Skin epidermis (tissue), 12 donors: ENCODE measurements around the gene IL17REL.
A peak's percentile ranks its signal among the peaks of the same experiment; 100 is the strongest.
"Not testable (repeated sequence)": the region's sequence is repeated elsewhere in the genome, so short reads cannot be mapped to it uniquely, and the experiment has no call there.

Source experiments
- H3K27ac ChIP-seq, 21 experiments: fragments of 200-600 bp; sonication (generic) in 11 of 21; one replicate each; pipeline ENCODE4 v1.5.0; 2020; ENCODE audit warnings: mild to moderate bottlenecking in 3 of 21, inconsistent platforms in 2 of 21, moderate library complexity in 2 of 21
- H3K4me3 ChIP-seq, 7 experiments: fragments of 200-600 bp; sonication (generic) in 2 of 7; one replicate each; pipeline ENCODE4 v1.5.0; 2020; ENCODE audit warnings: inconsistent platforms in 2 of 7, mild to moderate bottlenecking in 2 of 7, moderate library complexity in 1 of 7

The IL17REL gene

DNA sequence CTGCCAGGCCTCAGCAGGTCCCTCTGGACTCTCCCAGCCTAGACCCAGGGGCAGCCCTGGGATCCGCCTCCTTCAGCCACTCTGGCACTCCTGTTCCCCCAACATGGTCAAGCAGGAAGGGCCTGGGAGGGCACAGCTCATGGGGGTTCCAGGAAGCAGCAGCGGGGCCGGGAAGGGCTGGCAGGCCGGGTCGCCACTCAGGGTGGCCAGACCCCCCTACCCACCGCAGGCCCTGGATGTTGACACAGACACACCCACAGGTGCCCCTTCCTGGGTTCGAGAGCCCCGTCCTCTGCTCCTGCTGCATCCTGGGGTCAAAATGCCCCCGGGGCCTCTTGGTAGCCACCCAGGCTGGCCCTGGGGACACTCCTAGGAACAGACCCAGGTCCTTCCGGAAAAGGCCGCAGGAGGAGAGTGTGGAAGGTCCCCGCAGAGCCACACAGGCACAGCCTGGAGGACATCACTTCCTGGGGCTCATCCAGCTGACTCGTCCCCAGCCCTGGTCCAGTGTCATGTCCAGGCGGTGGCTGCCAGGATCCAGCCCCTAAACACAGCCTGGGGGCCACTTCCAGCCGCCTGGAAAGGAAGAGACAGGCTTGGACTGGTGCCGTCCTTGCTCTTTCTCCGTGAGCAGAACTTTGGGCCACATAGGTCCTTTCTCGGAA lies 58.8 kb downstream of the IL17REL start:
- peak overlapping the region in 16 of 21 experiments; percentile 29 to 92 (median 77) for H3K27ac ChIP-seq
- no peak overlapping the region for H3K4me3 ChIP-seq

DNA sequence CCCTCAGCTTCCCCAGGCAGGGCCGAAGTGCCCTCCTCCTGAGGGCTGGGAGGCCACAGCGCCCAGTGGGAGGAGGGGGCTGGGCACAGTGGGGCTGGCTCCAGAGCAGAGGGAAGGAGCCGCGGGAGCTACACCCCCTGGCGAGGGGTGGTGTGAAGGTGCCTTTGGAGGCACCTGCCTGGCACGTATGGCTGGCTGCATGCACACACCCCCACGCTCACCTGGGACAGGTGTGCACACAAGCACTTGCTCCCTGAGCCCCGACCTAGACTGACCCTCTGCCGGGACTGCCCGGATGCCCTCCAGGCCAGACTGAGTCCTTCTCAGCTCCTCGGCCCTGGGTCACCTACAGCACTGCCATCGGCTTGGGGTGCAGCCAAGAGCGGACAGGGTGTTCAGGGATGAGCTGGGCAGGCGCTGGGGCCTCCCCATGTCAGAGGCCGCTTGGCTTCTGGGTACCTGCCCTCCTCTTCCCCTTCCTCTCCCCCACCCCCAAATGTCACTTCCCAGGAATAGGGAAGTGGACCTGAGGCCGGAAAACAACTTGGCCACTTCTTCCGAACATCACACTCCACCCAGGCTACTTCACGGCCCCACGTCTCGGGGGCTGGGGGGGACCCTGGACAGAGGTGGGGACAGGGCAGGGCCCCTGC lies 59.4 kb downstream of the IL17REL start:
- Histone ChIP-seq H3K27ac (peak overlapping the region in 16 of 21 experiments; percentile 29 to 92 (median 81)), H3K4me3 (no peak overlapping the region)

DNA sequence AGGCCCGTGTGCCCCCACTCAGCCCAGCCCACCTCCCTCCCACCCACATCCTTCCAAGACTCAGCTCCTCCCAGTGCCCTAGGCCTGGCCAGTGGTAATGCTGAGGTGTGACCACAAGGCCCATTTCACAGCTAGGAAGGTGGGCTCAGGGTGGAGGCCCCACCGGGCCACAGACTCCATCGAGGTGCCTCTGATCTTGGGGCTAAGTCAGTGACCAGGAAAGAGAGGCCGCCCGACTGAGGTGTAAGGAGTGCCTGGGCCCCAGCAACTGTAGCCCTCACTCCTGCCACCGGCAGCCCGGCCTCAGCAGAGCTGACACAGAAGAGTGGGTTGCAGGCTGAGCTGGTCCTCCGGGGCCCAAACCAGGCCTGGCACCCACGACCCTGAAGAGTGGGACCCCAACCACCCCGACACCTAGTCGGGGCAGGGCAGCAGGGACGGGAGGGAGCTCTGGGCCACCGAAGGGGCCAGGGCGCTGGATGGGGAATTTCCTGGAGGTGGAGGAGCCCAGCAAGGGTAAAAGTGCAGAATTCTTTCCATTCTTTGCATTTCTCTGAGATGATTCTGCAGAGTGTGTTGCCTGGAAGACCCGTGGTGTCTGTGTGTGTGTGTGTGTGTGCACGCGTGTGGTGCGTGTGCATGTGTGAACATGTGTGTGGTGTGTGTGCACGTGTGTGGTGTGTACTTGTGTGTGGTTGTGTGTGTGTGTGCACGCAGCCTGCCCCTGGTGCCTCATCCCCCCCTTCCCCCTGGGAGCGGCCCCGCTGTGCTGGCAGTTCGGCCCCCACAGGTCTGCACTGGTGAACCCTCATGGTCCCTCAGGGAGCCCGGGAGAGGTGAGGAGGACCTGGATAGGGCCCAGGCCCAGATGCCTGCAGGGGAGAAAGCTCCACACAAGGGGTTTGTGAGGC lies 60.3 kb downstream of the IL17REL start:
- Histone ChIP-seq H3K4me3 (no peak overlapping the region), H3K27ac (peak overlapping the region in 16 of 21 experiments; percentile 2 to 92 (median 81))

DNA sequence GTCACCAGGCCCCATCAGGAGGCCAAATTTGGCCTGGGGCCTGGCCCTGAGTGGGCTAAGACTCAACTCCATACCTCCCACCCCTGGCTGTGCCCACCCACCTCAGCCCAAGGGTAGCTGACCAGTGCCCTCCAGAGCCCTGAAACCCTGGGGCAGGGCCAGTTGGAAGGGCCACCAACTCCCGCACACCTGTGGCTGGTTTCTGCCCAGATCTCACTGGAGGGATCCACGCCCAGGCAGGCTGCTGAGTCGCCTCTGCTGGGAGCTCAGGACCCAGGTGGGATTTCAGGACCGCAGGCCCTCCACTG lies 60.9 kb downstream of the IL17REL start:
- Histone ChIP-seq H3K4me3 (no peak overlapping the region), H3K27ac (peak overlapping the region in 17 of 21 experiments; percentile 2 to 92 (median 80))

DNA sequence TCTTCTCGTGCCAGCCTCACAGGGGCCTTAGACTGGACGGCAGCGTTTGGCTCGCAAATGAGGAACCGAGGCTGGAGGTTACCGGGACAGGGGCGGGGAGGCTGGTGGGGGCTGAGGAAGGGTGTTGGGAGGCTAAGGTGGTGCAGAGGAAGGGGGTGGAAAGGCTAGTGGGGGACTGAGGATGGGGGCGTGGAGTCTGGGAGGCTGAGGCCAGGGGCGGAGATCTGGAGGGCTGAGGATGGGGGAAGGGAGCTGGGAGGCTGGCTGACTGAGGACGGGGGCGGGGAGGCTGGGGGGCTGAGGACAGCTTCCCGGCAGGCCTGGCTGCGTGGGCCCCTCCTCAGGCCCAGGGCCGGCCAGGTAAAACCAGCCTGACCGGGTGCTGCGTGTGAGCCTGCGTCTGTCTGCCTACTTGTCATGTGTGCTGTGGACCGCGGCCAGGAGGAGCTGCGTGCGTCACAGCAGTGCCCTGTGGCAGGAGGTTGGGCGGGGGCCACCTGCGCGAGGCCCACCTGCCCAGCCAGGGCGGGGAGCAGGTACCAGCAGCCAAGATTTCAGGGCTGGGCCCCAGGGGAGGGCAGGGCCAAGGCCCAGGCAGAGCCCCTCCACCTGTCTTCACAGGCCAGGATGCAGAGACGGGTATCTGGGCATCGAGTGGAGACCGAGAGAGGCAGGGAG lies 61.4 kb downstream of the IL17REL start:
- H3K27ac ChIP-seq = peak overlapping the region in 18 of 21 experiments; percentile 29 to 95 (median 81)
- H3K4me3 ChIP-seq = no peak overlapping the region

DNA sequence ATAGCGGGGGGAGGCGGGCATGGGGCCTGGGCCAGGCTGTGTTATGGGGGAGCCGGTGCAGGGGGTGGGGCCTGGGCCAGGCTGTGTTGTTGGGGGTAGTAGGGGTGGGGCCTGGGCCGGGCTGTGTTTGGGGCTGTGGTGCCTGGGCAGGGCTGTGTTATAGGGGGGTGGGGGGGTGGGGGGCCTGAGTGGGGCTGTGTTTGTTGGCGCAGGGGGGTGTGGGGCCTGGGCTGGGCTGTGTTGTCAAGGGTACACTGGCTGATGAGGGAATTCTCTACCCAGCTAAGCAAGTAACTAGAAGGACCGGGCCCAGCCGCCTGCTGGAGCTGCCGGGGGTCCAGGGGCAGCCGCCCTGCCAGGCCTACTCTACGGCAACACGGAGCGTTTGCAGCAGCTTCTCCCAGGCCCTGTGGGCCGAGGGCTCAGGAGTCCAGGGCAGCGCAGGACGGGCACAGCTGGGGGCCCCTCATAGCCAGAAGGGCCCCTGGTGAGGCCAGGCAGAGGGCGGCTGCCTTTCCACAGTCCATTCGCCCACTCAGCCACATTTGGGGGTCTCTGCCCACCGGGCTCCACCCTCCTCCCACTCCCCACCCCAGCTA lies 62.1 kb downstream of the IL17REL start:
- H3K27ac ChIP-seq = peak overlapping the region in 18 of 21 experiments; percentile 20 to 95 (median 81)

DNA sequence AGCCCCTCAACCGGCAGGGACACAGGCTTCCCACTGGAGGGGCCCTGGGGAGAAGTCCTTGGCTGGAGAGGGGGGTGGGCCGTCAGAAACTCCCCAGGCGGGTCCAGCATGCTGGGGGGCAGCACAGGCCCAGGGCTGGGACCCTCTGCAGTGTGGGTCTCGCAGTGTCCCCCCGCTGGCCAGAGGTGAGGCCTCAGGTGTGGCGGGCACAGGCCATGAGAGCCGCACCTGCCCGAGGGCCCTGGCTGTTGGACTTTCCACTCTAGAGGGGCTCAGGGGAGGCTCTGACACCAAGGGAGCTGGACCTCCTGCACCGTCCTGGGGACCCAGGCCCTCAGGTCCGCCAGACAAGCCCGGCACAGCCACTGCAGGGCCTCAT lies 62.7 kb downstream of the IL17REL start:
- Histone ChIP-seq H3K4me3 (no peak overlapping the region), H3K27ac (peak overlapping the region in 11 of 21 experiments; percentile 41 to 95 (median 85))

More for the DNA sequence above, 62.1 kb downstream of the IL17REL start:
- H3K4me3 ChIP-seq = no peak overlapping the region

DNA sequence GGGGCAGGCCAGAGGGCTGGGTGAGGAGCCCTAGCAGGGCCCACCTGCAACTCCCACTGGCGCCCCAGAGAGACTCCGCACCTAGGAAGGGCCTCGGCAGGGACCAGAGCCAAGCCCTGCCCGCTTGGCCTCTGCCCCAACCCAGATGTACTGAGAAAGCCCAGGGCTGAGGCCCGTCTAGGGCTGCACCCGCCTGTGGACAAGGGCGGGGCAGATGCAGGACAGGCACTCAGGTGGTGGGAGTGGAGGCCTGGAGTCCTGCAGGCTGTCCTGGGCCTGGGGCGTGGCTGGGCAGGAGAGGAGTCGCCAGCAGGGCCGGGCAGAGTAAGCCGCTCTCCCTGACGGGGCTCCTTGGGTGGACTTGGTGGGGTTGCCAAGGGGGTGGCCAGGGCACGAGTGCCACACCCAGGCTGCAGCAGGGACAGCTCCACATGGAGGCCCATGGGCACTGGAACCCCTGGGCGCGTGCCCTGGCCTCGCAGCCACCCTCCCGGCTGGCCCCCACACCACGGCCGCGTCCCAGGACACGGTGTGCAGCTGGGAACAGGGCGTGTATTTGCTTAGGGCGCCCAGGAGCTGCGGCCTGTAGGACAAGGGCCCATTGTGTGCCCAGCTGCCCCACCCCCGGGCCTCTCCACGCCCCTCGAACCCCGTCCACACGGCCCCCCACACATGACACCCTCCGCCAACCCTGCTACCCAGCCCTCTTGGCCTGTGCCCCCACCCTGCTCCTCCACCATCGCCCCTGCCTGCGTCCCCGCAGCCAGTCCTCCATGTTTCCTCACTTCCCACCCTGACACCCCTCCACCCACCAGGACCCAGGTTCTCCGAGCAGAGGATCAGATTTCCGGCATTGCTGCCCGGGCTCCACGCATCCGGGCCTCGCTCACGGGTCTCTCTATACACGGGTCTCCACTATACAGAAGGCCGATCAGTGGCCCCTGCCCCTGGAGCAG lies 63.3 kb downstream of the IL17REL start:
- Histone ChIP-seq H3K27ac (peak overlapping the region in 17 of 21 experiments; percentile 35 to 95 (median 82)), H3K4me3 (no peak overlapping the region)

DNA sequence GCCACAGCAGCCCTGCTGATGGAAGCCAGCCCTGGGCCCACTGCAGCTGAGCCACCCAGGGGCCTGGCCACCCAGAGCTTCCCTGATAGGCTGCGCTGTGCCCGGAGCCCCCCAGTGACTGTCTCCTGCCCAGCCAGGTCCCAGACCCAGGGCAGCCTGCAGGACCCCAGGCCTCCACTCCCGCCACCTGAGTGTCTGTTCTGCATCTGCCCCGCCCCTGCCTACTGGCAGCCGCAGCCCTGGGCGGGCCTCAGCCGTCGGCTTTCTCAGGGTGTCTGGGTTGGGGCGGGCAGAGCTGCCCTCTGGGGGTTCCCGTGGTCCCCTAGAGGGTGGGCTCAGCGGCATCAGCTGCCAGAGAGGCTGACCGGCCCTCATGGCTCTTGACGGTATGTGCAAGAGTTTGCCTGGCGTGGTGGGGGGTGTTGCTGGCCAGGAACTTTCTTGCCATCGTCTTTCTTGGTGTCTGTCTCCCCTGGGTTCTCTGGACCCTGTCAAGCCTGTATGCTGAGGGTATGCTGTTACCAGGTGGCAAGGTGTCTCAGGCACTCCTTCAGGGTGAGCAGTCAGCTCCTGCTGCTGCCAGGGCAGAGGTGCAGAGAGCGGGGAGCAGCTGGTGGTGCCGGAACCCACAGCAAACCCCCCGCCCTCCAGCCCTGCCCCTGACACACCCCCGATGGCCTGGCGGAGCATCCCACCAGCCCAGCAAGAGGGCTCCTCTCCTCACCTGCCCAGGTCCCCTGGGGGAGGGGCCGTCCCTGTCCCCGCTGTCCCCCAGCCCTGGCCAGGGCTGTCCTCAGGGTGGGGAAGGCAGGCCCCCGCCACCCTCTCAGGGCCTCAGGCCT lies 64.2 kb downstream of the IL17REL start:
- no peak overlapping the region for H3K4me3 ChIP-seq
- peak overlapping the region in 17 of 21 experiments; percentile 35 to 95 (median 82) for H3K27ac ChIP-seq

DNA sequence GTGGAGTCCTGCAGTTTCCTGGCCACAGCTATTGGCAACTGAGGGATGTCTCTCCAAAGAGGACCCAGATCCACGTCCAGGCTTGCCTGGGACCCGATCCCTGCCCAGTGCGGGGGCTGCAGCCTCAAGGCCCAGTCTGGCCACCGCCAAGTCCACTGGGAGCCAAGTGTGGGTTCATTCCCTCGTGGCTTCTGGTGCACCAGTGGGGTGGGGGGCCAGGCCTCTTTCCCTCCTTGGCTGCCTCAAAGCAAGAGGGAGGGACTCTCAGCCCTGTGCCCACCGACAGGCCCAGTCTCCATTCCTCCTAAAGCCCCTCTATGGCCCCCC lies 65.3 kb downstream of the IL17REL start:
- H3K4me3 ChIP-seq = no peak overlapping the region
- H3K27ac ChIP-seq = peak overlapping the region in 11 of 21 experiments; percentile 19 to 95 (median 85)

DNA sequence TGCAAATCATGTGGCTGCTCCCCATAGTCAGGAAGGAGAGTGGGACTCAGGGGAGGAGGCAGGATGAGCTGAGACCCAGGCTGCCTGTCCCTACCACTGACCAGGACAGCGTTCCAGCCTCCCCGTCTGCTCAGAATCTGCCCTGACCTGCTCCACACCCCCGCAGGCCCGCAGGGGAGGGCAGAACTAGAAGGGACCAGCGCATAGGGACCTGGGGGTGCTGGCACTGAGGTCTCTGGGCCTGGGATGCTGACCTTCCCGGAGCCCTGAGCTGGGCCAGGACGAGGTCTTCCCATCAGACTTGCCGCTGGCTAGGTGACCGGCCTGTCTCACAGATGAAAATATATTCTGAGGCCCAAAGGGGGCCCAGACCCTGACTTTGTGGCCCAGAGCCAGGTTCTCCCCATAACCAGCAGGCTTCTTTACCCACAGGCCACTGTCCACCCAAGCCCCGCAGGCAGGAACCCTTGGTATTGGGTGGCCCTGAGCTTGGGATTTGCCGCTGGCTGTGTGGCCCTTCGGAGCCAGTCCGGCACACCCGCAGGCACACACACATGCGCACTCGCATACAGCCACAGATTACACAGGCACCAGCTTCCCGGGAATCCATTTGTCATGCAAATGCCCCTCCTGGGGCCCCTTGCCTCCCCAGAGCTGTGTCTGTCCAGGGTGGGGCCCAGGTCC lies 65.8 kb downstream of the IL17REL start:
- Histone ChIP-seq H3K27ac (peak overlapping the region in 11 of 21 experiments; percentile 19 to 95 (median 85)), H3K4me3 (no peak overlapping the region)

DNA sequence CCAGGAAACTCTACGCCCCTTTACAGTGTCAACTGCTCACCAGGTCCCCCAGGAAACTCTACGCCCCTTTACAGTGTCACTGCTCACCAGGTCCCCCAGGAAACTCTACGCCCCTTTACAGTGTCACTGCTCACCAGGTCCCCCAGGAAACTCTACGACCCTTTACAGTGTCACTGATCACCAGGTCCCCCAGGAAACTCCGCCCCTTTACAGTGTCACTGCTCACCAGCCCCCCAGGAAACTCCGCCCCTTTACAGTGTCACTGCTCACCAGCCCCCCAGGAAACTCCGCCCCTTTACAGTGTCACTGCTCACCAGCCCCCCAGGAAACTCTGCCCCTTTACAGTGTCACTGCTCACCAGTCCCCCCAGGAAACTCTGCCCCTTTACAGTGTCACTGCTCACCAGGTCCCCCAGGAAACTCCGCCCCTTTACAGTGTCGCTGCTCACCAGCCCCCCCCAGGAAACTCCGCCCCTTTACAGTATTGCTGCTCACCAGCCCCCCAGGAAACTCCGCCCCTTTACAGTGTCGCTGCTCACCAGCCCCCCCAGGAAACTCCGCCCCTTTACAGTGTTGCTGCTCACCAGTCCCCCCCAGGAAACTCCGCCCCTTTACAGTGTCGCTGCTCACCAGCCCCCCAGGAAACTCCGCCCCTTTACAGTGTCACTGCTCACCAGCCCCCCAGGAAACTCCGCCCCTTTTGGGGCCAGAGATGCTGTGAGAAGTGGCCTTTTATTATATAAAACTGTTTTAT lies 67.3 kb downstream of the IL17REL start:
- not testable (repeated sequence) for H3K4me3 ChIP-seq
- H3K27ac ChIP-seq = peak overlapping the region in 6 of 21 experiments; percentile 51 to 95 (median 80)
